GM18526 (cell line): ENCODE results near the gene DRD2.

Experiments
- POLR2A ChIP-seq: IDR thresholded peaks from 3 replicates; pipeline ENCODE4 v1.6.1; 2011; ENCODE audit not compliant: insufficient read length; ENCODE audit errors: extremely low read depth

DRD2 gene

DNA sequence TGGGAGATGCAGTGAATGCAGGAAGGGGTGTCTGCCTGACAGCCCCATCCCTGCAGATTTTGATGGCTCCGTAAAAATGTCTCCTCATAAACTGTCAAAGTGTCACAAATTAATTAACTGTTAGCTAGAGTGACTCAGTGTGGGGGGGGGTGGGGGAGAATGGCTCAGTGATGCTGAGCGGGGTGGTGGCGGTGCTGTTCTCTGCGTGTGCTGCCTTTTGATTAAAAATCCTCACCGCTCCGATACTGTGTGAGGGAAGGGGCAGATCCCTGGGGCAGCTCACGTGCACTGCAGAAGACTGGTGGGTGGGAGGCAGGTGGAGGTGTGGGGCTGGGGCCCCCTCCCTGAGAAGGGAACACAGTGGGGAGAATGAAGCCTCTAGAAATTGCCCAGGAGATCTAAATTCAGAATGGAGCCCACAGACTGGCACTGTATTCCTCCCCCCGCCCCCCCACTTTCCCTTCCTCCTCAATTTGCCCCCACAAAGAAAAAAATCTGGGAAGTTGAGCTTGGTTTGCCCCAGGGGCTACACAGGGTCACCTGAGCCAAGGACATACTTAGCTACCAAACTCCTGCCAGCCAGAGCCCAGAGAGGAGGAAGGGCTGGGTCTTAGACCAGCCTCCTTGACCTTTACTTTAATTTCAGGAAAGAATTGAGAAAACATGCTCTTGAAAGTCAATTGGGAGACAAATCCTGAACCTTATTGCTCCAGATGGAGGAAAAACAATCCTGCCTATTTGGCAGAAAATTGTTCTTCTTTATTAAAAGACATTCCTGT, 39.8 kb downstream of the DRD2 start:
- no peak for TF ChIP-seq POLR2A

DNA sequence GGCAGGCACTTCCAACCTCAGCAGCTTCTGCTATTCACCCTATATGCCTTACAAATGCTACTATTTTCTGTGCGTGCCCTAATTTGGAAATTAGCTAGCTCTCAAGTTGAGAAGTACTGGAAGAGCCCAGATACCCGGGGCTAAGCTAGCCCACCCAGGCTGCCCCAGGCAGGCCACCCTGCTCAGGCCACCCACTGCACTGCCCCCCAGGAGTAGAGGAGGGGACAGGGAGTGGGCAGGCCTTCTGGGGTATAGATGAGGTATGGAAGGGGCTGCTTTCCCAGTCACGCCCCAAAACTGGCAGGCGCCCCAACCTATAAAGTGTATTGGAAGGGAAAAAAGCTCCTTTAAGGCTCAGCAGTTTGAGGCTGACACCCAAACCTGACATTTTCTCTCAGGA, 43.5 kb downstream of the DRD2 start:
- TF ChIP-seq POLR2A, result no peak

DNA sequence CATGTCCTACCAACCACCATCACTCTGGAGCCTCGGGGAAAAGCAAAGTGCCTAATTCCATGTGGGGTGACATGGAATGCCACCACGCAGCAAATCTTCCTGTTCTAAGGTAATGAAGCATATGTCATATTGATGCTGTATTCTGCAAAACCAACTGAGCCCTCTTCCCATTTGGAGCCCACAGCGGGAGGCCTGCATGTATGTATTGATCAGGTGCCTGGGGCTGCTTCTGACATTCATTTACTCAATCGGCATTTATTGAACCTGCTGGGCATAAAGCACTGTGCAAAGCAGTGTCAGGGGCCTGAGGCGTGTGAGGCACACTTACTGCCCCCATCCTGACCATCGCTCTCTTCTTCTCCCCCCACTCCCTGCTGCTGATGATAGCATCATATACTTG, 48.5 kb downstream of the DRD2 start:
- TF ChIP-seq POLR2A, result no peak

DNA sequence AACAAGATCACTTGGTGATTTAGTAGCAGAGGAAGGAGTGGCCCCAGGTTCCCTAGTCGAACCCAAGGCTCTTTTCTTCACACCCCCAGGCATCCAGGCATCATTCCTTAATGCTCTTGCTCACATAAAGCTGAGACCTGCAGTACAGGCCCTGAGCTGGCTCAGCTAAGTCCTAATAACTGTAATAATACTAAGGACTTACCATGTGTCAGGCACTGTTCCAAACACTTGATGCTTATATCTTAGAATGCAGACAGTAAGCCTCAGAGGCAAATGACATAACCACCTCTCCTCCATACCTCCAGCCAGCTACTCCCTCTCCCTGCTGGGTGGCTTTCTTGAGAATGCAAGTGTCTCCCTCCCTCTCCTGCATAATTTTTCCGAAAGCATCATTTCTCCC, 54.4 kb downstream of the DRD2 start:
- no peak for TF ChIP-seq POLR2A

DNA sequence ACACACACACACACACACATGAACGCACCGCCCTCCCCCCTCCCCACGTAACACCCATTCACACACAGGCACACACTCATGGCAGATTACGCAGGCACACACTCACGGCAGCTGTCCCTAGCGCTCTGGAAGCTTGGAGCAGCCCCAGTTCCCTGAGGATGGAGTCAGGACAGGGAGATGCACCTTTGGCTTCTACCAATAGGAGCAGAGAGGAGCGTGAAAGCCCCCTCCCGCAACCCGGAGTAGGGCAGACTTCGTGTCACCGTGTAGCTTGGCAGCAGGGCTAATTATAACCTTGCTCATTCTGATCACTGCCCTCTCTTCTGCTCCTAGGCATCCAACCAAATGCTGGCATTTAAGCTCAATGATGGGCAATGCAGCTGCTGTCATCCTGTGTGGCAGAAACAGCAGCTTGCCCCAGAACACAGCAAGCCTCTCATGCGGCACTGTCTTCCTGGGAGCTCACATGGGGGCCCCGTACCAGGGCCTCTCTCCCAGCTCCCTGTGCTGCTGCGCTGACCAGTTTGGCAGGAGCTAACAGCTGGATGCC, 55.7 kb downstream of the DRD2 start:
- TF ChIP-seq POLR2A, result no peak

DNA sequence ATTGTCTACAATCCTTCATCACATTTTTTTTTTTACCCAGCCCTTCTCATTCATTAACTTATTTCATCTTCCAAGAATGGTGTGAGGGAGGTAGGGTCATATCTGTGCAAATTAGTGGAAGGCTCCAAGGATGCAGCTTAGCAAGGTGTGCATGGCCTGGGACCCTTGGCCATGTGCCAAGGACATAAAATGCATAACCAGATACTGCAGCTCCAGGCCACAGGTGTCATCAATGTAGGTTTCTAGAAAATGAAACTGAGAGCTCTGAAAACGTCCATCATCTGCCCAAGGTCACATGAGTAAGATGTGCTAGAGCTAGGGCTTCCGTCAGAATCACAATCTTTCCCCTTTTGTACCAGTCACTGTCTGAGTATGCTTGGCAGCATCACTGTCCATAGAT, 57.8 kb downstream of the DRD2 start:
- TF ChIP-seq POLR2A, result no peak

DNA sequence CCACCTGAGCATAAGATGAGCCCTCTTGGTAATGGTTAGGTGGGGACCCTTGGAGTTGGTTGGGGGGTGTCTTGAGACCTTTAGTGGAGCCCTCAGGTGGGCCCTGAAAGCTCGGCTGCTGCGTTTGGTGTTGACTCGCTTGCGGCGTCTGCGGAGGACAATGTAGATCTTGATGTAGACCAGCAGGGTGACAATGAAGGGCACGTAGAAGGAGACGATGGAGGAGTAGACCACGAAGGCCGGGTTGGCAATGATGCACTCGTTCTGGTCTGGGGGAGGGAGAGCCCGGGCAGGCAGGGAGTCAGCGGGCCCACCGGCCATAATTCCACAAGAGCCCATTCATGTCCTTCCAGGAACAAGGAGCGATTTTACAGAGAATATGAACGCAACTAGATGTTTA, 59.9 kb downstream of the DRD2 start:
- TF ChIP-seq POLR2A, result no peak

DNA sequence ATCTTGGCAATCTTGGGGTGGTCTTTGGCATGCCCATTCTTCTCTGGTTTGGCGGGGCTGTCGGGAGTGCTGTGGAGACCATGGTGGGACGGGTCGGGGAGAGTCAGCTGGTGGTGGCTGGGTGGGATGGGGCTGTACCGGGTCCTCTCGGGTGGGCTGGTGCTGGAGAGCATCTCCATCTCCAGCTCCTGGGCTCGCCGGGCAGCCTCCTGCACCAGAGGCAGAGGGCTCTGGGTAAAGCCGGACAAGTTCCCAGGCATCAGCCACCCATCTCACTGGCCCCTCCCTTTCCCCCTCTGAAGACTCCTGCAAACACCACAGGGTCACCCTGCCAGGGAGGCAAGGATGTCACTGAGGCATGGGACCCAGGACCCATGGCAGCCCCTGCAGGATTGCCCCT, 62.5 kb downstream of the DRD2 start:
- TF ChIP-seq POLR2A, result no peak

DNA sequence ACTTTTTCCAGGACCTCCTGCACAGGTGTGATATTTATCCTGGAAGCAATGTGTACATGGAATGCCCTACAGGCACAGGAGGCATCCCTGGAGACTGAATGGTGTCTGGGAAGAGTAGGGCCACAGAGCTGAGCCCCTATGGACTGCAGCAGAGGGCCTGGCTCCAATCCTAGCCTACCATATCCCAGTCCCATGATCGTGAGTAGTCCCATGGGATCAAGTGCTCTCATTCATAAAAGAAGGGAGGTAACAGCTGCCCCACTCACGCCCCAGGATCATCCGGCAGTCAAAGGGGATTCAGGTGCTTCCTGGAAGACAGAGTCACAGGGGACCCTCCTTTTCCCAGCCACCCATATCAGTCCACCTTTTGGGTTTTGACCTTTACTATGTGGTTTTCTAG, 63.7 kb downstream of the DRD2 start:
- TF ChIP-seq POLR2A, result no peak

DNA sequence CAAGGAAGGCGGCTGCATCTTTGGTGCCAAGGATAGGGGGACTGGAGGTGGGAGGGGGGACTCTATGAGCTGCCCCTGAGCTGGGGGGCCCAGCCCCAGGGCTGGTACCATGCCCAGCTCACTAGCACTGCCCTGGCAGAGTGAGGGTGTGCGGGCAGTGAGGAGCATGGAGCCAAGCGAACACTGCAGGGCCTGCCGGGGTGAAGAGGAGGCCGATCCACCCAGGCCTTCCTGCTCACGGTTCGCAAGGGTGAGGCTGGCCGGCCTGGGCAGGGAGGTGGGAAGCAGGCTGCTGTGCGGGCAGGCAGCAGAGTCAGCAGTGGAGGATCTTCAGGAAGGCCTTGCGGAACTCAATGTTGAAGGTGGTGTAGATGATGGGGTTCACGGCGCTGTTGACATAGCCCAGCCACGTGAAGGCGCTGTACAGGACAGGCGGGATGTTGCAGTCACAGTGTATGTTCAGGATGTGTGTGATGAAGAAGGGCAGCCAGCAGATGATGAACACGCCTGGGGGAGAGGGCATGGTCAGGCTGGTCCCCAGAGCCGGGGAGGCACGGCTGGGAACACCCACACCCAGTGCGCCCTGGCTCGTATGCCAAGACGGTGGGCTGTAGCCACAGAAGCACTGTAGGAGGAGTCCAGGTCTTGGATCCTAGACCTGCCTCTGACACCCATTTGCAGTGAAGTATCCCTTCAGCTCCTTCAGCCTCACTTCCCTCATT, 64.6 kb downstream of the DRD2 start:
- TF ChIP-seq POLR2A, result no peak

DNA sequence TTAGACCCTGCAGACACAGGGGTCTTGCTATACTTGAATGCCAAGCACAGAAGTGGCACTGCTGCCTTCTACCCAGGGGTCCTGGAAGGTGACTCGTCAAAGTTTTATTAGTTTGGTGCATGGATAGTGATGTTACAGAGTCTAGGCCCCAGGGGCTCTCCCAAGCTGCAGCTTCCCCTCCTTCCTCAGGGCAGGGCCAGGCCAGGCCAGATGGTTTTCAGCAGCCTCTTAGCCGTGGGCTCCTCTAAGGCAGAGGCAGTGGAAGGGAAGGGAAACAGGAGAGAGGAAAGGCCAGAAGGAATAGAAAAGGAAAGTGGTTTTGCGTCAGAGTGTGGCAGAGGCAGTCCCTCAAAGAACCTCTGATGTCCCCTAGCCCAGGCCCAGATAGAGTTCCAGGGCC, 65.7 kb downstream of the DRD2 start:
- TF ChIP-seq POLR2A, result no peak

DNA sequence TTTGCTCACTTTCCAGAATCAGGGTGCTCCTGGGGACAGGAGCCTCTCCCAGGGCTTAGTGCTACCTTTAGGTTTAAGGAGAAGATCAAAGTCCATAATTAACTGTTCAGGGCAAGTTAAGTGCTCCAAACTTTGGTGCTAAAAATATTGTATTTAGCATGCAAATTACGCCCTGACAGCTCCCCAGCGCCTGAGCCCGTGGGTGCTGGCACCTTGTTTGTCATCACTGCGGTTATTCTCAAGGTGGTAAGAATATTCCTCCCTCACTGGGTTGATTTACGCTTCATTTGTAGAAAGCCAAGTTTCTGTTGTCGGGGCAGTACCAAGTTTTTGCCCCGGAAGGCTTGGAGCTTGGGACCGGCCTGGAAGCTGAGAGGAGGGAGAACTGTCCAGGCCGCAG, 66.3 kb downstream of the DRD2 start:
- TF ChIP-seq POLR2A, result no peak

DNA sequence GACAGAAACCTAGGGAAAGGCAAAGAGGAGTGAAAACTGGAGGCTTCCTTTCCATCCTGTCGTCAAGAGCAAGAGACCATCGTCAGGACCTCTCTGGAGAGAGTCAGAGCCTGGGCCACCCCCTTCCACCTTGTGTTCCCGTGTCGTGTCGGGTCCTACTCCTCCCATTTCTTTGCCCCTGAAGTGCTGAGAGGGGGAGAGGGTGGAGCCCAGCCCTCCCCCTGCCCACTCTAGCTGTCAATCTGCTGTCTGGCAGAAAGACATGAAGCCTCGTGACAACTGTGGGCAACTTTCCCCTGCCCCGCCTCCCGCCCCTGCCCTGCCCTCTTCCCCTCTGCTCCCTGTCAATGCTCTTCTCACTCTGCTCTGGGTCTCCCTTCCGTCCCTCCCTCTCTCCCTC, 67.0 kb downstream of the DRD2 start:
- no peak for TF ChIP-seq POLR2A

DNA sequence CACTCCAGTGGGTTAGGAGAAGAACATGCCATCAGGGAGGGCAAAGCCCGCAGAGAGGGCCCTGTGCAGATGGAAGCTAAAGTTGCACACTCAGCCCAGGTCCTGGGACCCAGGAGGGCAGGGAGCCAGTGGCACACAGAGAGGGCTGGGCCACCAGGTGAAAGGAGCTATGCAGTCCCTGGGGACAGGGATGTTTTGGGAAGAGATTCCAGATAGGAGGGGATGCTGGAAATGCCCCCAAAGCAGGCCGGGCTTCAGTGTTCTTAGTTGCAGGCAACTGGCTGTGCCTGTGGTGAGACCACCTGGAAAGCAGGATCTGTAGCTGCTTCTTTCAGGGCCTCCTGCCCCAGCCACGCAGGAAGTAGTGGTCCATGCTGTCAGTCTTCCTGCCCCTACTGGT, 68.0 kb downstream of the DRD2 start:
- no peak for TF ChIP-seq POLR2A

DNA sequence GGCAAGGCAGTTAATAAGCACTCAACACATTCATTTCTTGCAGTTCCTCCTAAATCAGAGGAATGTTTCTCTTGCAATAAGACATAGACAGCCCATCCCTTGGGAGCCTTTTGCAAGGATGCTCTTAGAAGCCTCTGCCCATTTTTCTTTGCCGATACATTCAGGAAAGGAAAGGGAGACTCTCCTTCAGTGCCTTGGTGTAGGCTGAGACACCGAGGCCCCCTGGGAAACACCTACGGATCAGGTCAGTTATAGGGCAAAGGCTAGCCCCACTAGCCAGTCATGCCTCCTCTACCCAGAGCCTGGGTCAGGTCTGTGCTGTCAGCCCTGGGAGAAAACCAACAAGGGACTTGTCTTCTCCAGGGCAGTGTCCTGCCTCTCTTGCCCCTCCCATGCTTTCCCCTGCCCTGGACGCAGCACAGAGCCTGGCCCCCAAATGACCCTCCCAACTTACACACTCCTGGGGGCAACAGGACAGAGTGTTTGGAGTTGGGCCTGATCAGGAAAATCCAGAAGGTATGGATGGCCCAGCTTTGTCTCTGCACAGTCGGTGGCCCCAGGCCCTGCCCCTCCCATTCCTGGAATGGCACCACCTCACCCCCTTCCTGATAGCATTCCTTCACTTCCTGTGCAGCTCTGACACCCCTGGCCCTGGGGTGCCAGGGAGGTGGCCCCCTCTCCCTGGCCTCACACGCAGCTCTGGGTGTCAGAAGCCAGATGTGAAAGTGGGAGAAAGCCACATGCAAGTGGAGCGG, 69.3 kb downstream of the DRD2 start:
- no peak for TF ChIP-seq POLR2A
